Measurements from ENCODE around the gene ODF2L.

Gene ODF2L

GRCh38 chr1:86318436-86318835 lies 77.7 kb downstream of the ODF2L start:
- DNase-seq (ENCODE audit: low spot score) = no peak

- DNase-seq (ENCODE audit: low spot score) = no peak
Observed at GRCh38 chr1:86317926-86318325, 78.2 kb downstream of the ODF2L start.

GRCh38 chr1:86305731-86306130 lies 90.4 kb downstream of the ODF2L start:
- DNase-seq (ENCODE audit: low spot score) = no peak

GRCh38 chr1:86303041-86303690 lies 93.0 kb downstream of the ODF2L start:
- no peak for DNase-seq (ENCODE audit: low spot score)

Data from AG20443 (cell line).